Adipose tissue (tissue), 3 donors: Measurements from ENCODE around the gene DDOST. TPM values are rescaled to one million over a fixed set of nuclear protein-coding genes. Genes with fewer than 3 reads are reported as not detected.

ENCODE experiments used
- H3K27ac ChIP-seq: one replicate; pipeline ENCODE4 v1.5.1; 2013; ENCODE audit warnings: low read depth, low read length
- WGBS, 3 donors: extraction: QIAGEN DNeasy Blood & Tissue Kit; methylation state at CpG; one replicate each; pipeline ENCODE4 v1.1.7; 2013; 5-methylcytosine and 5-hydroxymethylcytosine counted together
- polyA plus RNA-seq, 3 donors: library from polyadenylated mRNA; stranded (reverse); fragments of 200-250 nt; gene quantifications; one replicate each; pipeline ENCODE4 v1.2.3, GENCODE V29; 2013
- donor health status: healthy with polysubstance abuse.
- donor health status: Bipolar disorder and iron deficiency.
- donor health status: healthy.

Gene DDOST
- 100 to 1,000 TPM in 2 of 3 donors, 10 to 100 TPM in 1; 80.2 to 182 (median 157) TPM for polyA plus RNA-seq

DNA sequence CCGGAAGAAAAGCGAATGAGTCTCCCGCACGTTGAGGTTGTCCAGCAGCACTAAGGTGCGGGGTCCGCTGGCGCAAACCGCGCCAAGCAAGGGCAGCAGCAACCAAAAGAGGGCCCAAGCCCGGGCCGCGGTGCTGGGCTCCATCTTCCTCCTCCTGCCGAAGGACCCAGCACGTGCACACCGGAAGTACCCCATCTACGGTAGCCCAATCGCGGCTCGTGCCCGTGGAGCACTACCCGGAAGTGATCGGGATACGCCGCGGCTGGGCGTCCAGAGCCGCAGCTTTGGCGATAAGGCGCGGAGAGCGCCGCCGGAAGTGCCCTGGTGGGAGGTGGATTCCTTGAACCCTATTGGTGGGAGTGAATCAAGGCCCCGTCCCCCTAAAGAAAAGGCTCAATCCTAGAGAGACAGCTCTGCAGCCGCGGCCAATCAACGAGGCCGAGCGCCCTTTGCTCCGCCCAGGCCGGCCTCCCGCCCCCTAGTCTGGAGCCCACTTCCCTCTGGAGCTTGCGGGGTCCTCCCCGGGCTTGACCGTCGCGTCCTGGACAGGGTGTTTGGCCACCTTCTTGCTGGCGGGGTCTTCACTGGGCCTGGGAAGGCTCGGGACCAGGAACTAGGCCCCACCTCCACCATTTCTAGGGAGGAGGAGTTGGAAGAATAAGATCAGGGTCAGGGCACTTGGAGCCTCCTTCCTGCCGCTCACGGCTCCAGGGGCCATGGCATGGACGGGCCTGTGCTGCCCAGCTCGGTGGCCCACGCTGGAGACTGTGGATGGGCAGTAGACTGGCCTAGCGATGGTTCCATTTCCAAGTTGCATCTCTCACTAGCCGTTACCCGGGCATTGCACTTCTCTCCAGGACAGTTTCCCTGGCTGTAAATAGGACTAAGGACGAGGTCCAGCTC lies at the start of gene DDOST:
TSS of gene DDOST (minus strand) at position 163 of the 903 bp plus-strand sequence. CDS start at position 144, 19 bp downstream.
- no peak within 1 kb of the TSS for H3K27ac ChIP-seq
- WGBS, 3 donors = 1 to 2% (median 1%) methylated on average over 54 to 58 of the region's 58 CpGs

DNA sequence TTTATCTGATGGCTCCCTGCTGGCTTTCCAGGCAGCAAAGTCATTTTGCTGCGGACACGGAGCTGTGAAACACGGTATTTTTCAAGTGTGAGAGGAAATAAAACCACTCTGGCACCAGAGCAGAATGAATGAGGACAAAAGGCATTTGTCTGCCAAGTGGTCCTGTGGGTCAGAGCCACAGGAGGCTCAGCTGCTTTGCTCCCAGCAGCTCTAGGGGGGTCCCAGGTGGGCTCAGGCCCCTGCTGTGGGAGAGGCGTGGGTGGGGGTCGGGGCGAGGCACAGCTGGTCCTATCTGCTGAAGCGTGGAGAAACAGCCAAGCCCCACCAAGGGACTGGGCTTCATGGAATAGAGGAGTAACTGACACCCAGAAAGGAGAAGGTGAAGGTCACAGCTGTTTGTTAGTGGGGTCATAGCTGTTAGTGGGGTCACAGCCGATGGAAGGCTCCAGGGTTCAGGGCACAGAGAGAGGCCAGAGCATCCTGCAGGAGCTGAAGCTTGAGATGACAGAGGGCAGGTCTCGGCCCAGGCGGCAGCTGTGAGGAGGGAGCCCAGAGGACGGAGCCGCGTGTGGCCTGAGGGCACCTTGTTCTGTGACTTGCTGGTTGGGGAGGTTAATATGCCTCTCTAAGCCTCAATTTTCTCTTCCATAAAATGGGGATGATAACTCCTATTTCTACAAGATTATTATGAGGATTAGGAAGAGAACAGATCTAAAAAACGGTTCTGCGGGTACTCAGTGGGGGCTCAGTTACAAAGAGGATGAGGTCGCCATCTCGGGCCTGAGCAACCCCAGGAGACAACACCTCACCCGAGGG lies 49.5 kb upstream of the DDOST start:
- H3K27ac ChIP-seq = no peak overlapping the region
- 59 to 72% (median 69%) methylated on average over 18 of the region's 18 CpGs for WGBS, 3 donors

DNA sequence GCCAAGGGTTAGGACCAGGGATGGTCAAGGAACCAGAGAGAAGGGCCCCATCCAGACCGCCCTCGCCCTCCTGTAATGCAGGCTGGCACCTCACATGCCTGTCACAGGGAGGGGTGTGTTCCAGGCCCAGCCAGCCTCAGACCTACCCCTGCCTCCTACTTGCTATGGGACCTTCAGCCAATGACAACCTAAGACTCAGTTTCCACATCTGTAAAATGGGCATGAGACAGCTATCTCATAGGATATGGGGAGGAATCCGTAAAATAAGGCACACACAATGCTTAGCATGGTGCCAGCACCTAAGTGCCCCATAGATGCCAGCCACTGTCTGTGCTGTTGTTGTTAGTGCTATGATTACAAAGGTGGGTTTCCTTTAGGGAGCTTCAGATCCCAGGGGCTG lies 48.7 kb upstream of the DDOST start:
- 94 to 99% (median 96%) methylated on average over 3 of the region's 3 CpGs for WGBS, 3 donors
- H3K27ac ChIP-seq = no peak overlapping the region

DNA sequence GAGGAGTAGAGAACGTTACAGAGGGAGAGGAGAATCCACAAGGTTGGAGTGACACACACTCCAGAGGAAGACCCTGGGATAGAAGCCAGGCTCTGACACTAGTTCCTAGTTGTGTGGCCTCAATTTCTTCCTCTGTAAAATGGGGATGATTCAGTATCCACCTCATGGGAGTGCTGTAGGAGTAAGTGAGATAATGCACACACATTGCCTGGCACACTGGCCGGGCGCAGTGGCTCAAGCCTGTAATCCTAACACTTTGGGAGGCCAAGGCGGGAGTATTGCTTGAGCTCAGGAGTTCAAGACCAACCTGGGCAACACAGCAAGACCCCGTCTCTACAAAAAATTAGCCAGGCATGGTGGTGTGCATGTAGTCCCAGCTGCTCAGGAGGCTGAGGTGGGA lies 47.7 kb upstream of the DDOST start:
- 78 to 90% (median 84%) methylated on average over 5 of the region's 5 CpGs for WGBS, 3 donors

DNA sequence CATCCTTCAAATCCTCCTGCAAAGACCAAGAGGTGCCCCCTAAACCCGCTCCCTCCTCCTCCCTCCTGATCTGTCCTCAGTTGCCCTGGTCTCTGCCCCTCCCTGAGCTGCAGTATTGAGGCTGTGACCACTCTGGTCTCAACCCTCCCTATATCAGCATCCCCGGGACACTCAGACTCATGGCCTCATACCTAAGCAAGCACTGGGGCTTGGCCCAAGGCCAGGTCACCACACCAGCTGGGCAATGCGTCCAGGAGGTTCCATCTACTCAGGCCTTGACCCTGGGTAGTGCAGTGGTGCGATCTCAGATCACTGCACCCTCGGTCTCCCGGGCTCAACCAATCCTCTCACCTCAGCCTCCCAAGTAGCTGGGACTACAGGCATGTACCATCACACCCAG lies 46.9 kb upstream of the DDOST start:
- no peak overlapping the region for H3K27ac ChIP-seq
- WGBS, 3 donors = 63 to 88% (median 78%) methylated on average over 6 of the region's 6 CpGs

More for the DNA sequence above, 47.7 kb upstream of the DDOST start:
- H3K27ac ChIP-seq = no peak overlapping the region

DNA sequence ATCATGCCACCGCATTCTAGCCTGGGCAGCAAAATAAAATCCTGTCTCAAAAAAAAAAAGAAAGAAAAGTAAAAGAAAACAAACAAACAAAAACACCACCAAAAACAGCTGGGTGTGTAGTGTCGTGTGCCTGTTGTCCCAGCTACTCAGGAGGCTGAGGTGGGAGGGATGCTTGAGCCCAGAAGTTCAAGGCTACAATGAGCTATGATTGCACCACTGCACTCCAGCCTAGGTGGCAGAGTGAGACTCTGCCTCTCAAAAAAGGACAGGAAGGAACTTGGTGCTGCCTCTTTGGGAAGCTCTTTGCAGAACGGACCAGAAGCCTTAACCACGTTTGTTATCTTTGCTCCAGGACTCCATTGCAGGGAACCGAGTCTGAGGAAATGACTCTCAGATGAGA lies 45.7 kb upstream of the DDOST start:
- no peak overlapping the region for H3K27ac ChIP-seq
- 37 to 45% (median 44%) methylated on average over 5 of the region's 5 CpGs for WGBS, 3 donors

DNA sequence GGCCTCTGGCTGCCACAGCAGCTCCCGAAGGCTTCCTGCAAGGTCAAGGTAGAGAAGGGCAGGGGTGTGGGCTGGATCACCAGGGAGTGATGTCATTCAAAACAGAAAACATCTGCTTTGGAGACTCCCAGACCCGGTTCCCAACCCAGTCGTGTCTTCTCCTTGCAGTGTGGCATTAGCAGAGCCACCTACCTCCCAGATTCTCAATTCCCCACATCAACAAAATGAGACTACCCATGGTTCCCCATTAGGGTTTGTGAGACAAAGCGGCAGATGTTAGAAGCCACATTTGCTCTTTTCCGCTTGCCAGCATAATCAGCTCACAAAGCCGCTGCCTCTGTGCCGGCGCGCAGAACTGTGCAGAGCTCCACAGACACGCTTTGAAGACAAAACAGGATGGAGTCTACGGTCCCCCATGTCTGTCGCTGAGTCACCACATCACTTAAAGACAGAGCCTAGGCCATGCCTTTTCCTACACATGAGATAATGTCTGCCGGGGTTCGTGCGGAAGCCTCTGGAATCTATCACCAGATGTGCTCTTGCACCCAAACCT lies 44.1 kb upstream of the DDOST start:
- 86 to 87% (median 87%) methylated on average over 15 of the region's 15 CpGs for WGBS, 3 donors
- H3K27ac ChIP-seq = no peak overlapping the region

DNA sequence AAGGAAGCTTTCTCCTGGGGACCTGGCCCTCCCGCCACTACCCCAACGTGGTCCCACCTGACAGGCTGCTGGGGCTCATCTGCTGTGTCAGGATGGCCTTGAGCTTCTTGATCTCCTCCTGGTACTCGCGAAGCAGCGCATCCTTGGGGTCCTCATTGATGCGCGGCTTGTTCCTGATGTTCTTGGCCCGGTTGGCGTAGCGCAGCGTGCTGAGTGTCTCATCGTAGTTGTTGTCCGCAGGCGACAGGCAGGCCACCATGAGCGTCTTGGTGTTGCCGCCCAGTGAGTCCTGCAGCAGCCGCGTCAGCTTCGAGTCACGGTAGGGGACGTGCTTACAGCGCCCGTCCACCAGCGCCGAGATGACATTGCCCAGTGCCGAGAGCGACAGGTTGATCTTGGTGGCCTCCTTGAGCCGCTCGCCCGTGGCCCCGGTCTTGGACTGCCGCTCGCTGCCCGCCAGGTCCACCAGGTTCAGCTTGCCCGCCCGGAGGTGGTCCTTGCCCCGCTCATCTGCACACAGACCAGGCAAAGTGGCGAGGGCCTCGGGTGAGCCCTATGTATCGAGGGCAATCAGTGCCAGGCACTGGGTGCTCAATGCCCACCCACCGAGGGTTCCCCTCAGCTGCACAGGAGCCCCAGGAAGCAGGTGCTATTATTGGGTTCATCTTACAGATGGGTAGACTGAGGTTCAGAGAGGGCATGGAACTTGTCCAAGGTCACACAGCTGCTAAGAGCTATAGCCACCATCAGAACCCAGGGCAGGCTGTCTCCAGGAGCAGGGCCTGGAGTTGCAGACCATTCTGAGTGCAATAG lies 43.4 kb upstream of the DDOST start:
- H3K27ac ChIP-seq = no peak overlapping the region
- 93 to 95% (median 95%) methylated on average over 41 of the region's 41 CpGs for WGBS, 3 donors

DNA sequence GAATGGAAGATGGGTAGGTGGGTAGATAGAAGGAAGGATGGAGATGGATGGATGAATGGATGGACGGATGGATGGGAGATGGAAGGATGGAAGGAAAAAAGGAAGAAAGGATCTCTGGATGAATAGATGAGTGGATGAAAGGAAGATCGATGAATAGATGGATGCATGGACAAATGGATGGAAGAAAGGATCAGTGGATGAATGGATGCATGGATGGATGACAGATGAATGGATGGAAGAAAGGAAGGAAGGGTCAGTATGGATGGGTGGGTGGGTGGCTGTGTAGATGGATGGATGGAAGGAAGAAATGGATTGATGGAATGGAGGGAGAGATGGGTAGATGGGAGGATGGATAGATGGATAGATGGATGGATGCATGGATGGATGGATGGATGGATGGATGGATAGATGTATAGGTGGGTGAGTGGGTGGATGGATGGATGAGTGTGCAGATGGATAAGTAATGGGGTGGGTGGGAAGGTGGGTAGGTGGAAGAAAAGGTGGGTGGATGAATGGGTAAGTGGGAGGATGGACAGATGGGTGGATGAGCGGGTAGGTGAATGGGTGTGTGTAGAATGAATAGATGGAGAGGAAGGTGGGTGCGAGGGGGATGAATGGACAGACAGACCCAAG lies 42.1 kb upstream of the DDOST start:
- 90 to 91% (median 90%) methylated on average over 4 of the region's 4 CpGs for WGBS, 3 donors

DNA sequence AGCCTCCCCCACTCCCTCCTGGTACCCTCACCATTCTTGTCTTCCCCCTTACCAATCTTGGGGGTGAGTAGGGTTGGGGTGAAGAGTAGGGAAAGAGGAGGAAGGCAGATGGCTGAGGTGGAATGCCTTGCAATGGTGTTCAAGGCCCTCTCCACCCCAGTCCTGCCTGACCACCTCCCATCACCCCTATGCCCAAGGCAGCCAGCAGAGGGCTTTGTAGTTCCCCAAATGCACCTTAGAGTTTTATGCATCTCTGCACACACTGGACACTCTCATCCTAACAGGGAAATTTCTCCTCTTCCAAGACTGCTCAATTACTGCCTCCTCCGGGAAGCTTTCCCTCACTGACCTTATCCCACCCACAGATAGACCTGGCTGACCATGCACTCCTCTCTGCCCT lies 41.2 kb upstream of the DDOST start:
- no peak overlapping the region for H3K27ac ChIP-seq
- 85 to 87% (median 86%) methylated on average over 1 of the region's 1 CpG for WGBS, 3 donors

More for the DNA sequence above, 42.1 kb upstream of the DDOST start:
- H3K27ac ChIP-seq = no peak overlapping the region

DNA sequence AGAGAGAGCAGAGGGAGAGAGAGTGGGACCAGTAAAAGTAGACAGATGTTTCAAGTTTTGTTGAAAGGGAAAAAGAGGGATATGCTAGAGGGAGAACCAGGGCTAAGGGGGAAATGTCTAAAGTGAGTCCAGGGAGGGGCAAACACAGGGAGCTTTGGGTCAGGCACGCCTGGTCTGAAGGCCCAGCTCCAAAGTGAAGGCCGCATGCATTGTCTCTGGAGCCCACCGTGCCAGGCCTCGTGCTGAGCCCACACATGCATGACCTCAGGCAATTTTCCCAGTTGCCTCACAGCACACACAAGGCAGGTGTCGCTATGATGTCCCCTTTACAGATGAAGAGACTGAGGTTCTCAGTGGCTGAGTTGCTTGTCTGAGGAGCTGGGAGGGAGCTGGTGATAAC lies 40.7 kb upstream of the DDOST start:
- no peak overlapping the region for H3K27ac ChIP-seq
- WGBS, 3 donors = 80 to 94% (median 90%) methylated on average over 5 of the region's 5 CpGs

DNA sequence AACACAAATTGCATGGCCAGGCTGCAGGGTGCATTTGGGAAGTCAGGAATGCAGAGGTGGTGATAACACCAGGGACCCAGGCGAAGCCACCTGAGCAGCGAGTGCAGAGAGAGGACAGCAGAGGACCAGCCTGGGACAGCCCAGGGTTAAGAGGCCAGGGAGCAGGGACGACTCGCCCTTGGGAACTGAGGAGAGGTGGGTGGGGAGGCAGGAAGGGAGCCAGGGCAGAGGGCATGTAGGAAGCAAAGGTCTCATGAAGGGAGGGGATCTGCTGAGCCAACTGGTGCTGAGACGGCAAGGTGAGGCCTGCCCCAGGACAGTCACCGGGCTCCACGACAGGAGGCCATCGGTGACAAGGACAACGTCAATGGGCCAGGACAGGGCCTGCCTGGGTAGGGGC lies 40.3 kb upstream of the DDOST start:
- 83 to 87% (median 86%) methylated on average over 9 of the region's 9 CpGs for WGBS, 3 donors

DNA sequence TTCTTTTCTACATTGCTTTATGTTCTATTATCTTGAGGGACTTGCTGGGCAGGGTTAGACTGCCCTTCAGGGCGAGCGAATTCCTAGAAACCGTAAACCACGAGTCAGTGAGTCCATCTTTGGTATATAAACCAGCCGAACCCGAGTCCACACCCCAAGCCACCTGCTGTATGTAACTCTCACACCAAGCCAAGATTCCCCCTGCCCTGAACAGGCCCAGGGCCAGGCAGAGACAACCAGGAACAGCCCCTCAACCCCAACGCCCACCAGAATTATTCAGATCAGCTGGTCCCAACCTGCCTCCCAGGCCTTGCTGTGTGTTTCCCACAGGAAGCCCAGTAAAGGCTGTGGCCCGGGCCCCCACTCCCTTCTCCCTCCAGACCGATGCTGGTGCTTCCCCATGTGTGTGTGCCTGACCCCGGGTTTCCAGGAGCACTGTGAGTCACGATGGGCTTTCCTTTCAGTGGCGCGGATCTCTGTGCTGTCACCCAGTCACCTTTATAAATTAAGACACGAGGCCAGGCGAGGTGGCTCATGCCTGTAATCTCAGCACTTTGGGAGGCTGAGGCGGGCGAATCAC lies 39.6 kb upstream of the DDOST start:
- H3K27ac ChIP-seq = no peak overlapping the region
- 86 to 90% (median 88%) methylated on average over 17 of the region's 17 CpGs for WGBS, 3 donors

More for the DNA sequence above, 40.3 kb upstream of the DDOST start:
- no peak overlapping the region for H3K27ac ChIP-seq

DNA sequence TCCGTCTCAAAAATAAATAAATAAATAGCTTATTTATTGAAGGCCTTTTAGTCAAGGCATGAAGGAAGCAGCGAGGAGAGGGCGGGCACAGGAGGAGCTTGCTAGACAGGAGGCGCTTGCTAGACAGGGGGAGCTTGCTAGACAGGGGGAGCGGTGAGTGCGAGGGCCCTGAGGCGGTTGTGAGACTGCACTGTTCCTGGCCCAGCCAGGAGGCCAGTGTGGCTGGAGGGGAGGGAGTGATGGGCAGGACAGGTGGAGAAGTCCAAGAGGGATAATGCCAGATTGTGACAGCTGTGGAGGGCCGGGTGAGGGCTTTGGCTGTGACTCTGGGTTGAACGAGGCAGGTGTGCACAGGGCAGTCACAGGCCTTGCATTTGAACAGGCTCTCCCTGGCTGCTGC lies 38.4 kb upstream of the DDOST start:
- WGBS, 3 donors = 86 to 93% (median 88%) methylated on average over 9 of the region's 9 CpGs
- H3K27ac ChIP-seq = no peak overlapping the region

DNA sequence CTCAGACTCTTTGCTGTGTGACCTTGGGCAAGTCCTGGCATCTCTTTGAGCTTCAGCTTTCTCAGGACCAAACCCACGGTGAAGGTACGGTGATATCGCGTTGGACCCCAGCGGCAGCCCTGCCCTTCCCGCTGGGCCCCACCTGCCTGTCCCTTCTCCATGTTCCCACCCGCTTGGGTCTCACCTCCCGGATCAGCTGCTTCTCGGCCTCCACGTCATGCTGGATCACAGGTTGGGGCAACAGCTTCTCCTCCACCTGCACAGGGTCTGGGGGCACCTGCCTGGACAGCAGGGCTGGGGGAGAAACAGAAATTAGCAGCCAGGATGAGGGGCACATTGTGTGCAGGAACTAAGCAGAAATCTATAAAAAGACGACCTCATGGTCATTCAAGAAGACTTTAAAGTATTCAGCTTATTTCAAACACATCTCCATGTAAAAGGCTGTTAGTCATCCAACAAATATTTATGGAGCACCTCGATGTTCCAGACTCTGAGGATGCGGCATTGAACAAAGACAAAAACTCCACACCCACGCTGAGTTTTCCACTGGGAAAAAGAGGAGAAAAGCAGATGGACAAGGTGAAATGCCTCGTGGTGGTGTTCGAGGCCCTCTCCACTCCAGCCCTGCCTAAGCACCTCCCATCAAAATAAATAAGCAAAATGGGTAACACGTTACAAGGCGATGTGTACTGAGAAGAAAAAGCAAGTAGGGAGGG lies 37.2 kb upstream of the DDOST start:
- no peak overlapping the region for H3K27ac ChIP-seq
- WGBS, 3 donors = 89 to 91% (median 90%) methylated on average over 18 of the region's 18 CpGs

DNA sequence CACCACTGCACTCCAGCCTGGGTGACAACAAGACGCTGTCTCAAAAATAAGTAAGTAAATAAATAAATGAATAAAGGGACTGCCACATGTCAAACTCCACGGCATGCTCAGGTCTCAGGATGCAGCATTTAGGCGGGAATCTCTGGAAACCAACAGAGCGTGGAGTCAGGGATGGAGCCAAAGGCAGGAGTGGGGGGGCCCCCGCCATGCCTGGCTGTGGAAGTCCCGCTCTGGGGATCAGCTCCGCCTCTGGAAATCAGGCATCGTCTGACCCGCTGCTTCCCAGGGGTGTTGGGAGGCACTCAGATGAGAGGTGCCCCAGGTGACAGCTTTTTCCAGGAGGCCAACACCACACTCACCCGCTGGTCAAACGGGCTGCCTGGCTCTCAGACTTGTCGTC lies 36.4 kb upstream of the DDOST start:
- WGBS, 3 donors = 74 to 90% (median 86%) methylated on average over 12 of the region's 12 CpGs
- no peak overlapping the region for H3K27ac ChIP-seq
